ENCODE measurements around the gene VWA8.

VWA8 gene

GRCh38 chr13:41919741-41920487 is 41.0 kb downstream of the VWA8 start:
- no peak for TF ChIP-seq CTCF (IDR thresholded peaks at IDR 0.05; ENCODE audit: low read depth, low read length, missing control alignments)
- no peak for DNase-seq (ENCODE audit: extremely low read depth, low read depth)
- H3K4me3 ChIP-seq (replicated peaks; ENCODE audit: low read depth, low read length) = no peak overlapping the region

GRCh38 chr13:41919031-41919740 is 41.7 kb downstream of the VWA8 start:
- no peak for TF ChIP-seq CTCF (IDR thresholded peaks at IDR 0.05; ENCODE audit: low read depth, low read length, missing control alignments)
- no peak for DNase-seq (ENCODE audit: extremely low read depth, low read depth)

GRCh38 chr13:41917641-41918040 is 43.3 kb downstream of the VWA8 start:
- no peak for TF ChIP-seq CTCF (IDR thresholded peaks at IDR 0.05; ENCODE audit: low read depth, low read length, missing control alignments)
- no peak overlapping the region for H3K4me3 ChIP-seq (replicated peaks; ENCODE audit: low read depth, low read length)
- no peak for DNase-seq (ENCODE audit: extremely low read depth, low read depth)

More at GRCh38 chr13:41919031-41919740, 41.7 kb downstream of the VWA8 start:
- H3K4me3 ChIP-seq (replicated peaks; ENCODE audit: low read depth, low read length) = no peak overlapping the region

GRCh38 chr13:41916173-41916954 is 44.5 kb downstream of the VWA8 start:
- peak; percentile 87 for DNase-seq (ENCODE audit: extremely low read depth, low read depth)
- no peak for TF ChIP-seq CTCF (IDR thresholded peaks at IDR 0.05; ENCODE audit: low read depth, low read length, missing control alignments)
- H3K4me3 ChIP-seq (replicated peaks; ENCODE audit: low read depth, low read length) = no peak overlapping the region

- no peak for TF ChIP-seq CTCF (IDR thresholded peaks at IDR 0.05; ENCODE audit: low read depth, low read length, missing control alignments)
- DNase-seq (ENCODE audit: extremely low read depth, low read depth) = no peak
- no peak overlapping the region for H3K4me3 ChIP-seq (replicated peaks; ENCODE audit: low read depth, low read length)
Measured at GRCh38 chr13:41915081-41915480, 45.8 kb downstream of the VWA8 start.

GRCh38 chr13:41914552-41914951 is 46.4 kb downstream of the VWA8 start:
- H3K4me3 ChIP-seq (replicated peaks; ENCODE audit: low read depth, low read length) = no peak overlapping the region
- no peak for DNase-seq (ENCODE audit: extremely low read depth, low read depth)
- no peak for TF ChIP-seq CTCF (IDR thresholded peaks at IDR 0.05; ENCODE audit: low read depth, low read length, missing control alignments)

All from HFF-Myc (cell line).